Thoracic aorta (tissue), 2 donors: ENCODE measurements around the gene LY86. TPM values are rescaled to one million over a fixed set of nuclear protein-coding genes. Genes with fewer than 3 reads are reported as not detected.
A peak's percentile ranks its signal among the peaks of the same experiment; 100 is the strongest.

Source experiments
- ATAC-seq: fragments of 150-250 bp; one replicate; pipeline ENCODE4 v1.8.0; 2017; ENCODE audit warnings: low read depth; ENCODE audit not compliant: insufficient number of reproducible peaks, low FRiP score
- DNase-seq: peaks from one replicate; pipeline ENCODE4 v3.0.0-alpha.2; 2020; ENCODE audit warnings: low spot score
- H3K27ac ChIP-seq, 2 donors: fragments of 200-600 bp; sonication (generic); 1 replicate in 1 of 2; 2 replicates in 1 of 2; pipeline ENCODE4 v1.5.1; 2016; ENCODE audit warnings: mild to moderate bottlenecking in 2 of 2, moderate library complexity in 2 of 2
- H3K27me3 ChIP-seq: fragments of 200-600 bp; sonication (generic); replicated peaks from 2 replicates; pipeline ENCODE4 v1.6.0; 2016; ENCODE audit warnings: mild to moderate bottlenecking; ENCODE audit not compliant: insufficient read depth
- H3K36me3 ChIP-seq: fragments of 200-600 bp; sonication (generic); one replicate; pipeline ENCODE4 v1.5.1; 2016
- H3K4me1 ChIP-seq, 2 donors: fragments of 200-600 bp; sonication (generic); 1 replicate in 1 of 2; 2 replicates in 1 of 2; pipeline versions ENCODE4 v1.5.1 to v1.6.0; 2016; ENCODE audit warnings: low read depth in 2 of 2, mild to moderate bottlenecking in 1 of 2; ENCODE audit not compliant: control insufficient read depth in 1 of 2
- H3K4me3 ChIP-seq: fragments of 200-600 bp; sonication (generic); 2 replicates; pipeline ENCODE4 v1.5.1; 2016; ENCODE audit warnings: mild to moderate bottlenecking
- H3K9me3 ChIP-seq: fragments of 200-600 bp; sonication (generic); 2 replicates; pipeline ENCODE4 v1.5.1; 2016
- total RNA-seq, 2 donors: library from RNA; depleted of rRNA; stranded (reverse); fragments of >200 nt; gene quantifications; one replicate each; pipeline versions ENCODE4 v1.1.0 to v1.2.3, GENCODE V29; 2016
- TF ChIP-seq, protein P1 (sequence below): fragments of 200-600 bp; sonication (generic); IDR thresholded peaks from one replicate; pipeline ENCODE4 v1.5.1; 2019; ENCODE audit warnings: antibody characterized with exemption

The LY86 gene
- total RNA-seq, 2 donors from 2014 or later = 4.5 to 6.5 TPM

- no peak overlapping the region for H3K27ac ChIP-seq
- ATAC-seq (no peak), DNase-seq (peak; percentile 25)
- H3K27me3 ChIP-seq = no peaks in the 10 kb centered on the region
- no peak overlapping the region for H3K4me3 ChIP-seq
- H3K4me1 ChIP-seq = peaks cover 0 to 2% of the 10 kb centered on the region in 2 donors
- H3K9me3 ChIP-seq = no peaks in the 10 kb centered on the region
- no peaks in the 10 kb centered on the region for H3K36me3 ChIP-seq
- TF ChIP-seq, protein P1, sequence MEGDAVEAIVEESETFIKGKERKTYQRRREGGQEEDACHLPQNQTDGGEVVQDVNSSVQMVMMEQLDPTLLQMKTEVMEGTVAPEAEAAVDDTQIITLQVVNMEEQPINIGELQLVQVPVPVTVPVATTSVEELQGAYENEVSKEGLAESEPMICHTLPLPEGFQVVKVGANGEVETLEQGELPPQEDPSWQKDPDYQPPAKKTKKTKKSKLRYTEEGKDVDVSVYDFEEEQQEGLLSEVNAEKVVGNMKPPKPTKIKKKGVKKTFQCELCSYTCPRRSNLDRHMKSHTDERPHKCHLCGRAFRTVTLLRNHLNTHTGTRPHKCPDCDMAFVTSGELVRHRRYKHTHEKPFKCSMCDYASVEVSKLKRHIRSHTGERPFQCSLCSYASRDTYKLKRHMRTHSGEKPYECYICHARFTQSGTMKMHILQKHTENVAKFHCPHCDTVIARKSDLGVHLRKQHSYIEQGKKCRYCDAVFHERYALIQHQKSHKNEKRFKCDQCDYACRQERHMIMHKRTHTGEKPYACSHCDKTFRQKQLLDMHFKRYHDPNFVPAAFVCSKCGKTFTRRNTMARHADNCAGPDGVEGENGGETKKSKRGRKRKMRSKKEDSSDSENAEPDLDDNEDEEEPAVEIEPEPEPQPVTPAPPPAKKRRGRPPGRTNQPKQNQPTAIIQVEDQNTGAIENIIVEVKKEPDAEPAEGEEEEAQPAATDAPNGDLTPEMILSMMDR = peak; percentile 92
These were observed 88.5 kb downstream of the LY86 start for GRCh38 chr6:6676910-6677441.

- no peak for ATAC-seq
- H3K9me3 ChIP-seq = no peaks in the 10 kb centered on the region
- H3K27me3 ChIP-seq = no peaks in the 10 kb centered on the region
- DNase-seq = no peak
- no peak overlapping the region for H3K27ac ChIP-seq
- H3K4me3 ChIP-seq = no peak overlapping the region
- TF ChIP-seq, protein P1 = no peak
- peaks cover 0 to 2% of the 10 kb centered on the region in 2 donors for H3K4me1 ChIP-seq
- H3K36me3 ChIP-seq = no peaks in the 10 kb centered on the region
These were observed 89.7 kb downstream of the LY86 start for GRCh38 chr6:6678185-6678671.

DNA sequence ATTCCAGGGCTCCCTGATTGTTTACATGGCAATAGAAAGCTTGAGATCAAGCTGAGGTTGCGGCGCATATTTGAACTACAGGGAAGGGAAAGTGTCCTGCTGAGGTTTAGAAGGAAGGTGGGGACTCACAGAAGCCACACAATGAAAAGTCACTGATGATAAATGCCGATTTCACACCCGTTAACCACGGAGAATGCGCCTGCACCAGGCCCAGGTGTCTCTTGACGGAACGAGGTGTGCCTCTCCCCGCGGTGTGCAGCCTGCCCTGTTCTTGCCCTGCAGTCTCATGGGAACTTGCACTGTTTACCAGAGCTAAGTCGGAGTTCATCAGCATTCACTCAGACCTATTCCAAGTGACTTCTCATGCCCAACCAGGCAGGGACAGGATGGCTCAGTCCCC, 90.3 kb downstream of the LY86 start:
- Histone ChIP-seq H3K27me3 (no peaks in the 10 kb centered on the region), H3K4me1 (peaks cover 0 to 2% of the 10 kb centered on the region in 2 donors), H3K27ac (no peak overlapping the region), H3K4me3 (no peak overlapping the region), H3K36me3 (no peaks in the 10 kb centered on the region), H3K9me3 (no peaks in the 10 kb centered on the region)
- ATAC-seq (no peak), DNase-seq (no peak)
- TF ChIP-seq, protein P1 = no peak

- Histone ChIP-seq H3K27me3 (no peaks in the 10 kb centered on the region), H3K27ac (no peak overlapping the region), H3K36me3 (no peaks in the 10 kb centered on the region), H3K9me3 (no peaks in the 10 kb centered on the region), H3K4me1 (peaks cover 0 to 2% of the 10 kb centered on the region in 2 donors), H3K4me3 (no peak overlapping the region)
- no peak for DNase-seq
- TF ChIP-seq, protein P1 = no peak
- no peak for ATAC-seq
These were observed 91.1 kb downstream of the LY86 start for GRCh38 chr6:6679633-6680032.

- no peaks in the 10 kb centered on the region for H3K9me3 ChIP-seq
- H3K27me3 ChIP-seq = no peaks in the 10 kb centered on the region
- ATAC-seq = no peak
- peaks cover 0 to 2% of the 10 kb centered on the region in 2 donors for H3K4me1 ChIP-seq
- H3K36me3 ChIP-seq = no peaks in the 10 kb centered on the region
- DNase-seq = no peak
- TF ChIP-seq, protein P1 = no peak
- H3K27ac ChIP-seq = no peak overlapping the region
- H3K4me3 ChIP-seq = no peak overlapping the region
These were observed 92.0 kb downstream of the LY86 start for GRCh38 chr6:6680526-6680925.
